A673 (cell line): ENCODE measurements around the gene COMT. TPM values are rescaled to one million over a fixed set of nuclear protein-coding genes. Genes with fewer than 3 reads are reported as not detected.

Experiments
- BruUV-seq: library from RNA; stranded (reverse); fragments of 400-500 nt; replicated peaks from 2 replicates; lab custom pipeline; 2021; lab: Mats Ljungman, UMichigan
- CTCF ChIA-PET: fragments of 300-600 bp; sonication (Branson Sonifier 250); formaldehyde crosslinking; loops from one replicate; lab custom pipeline; 2022; ENCODE audit warnings: antibody characterized with exemption; lab: Charles Lee
- POLR2A ChIA-PET: fragments of 300-600 bp; sonication (Branson Sonifier 250); formaldehyde crosslinking; loops from one replicate; lab custom pipeline; 2022; ENCODE audit warnings: antibody characterized with exemption; ENCODE audit not compliant: low non-redundant PET; lab: Charles Lee
- DNase-seq: peaks from one replicate; pipeline ENCODE4 v3.0.0-alpha.2; 2015; ENCODE audit warnings: low spot score
- H3K27ac ChIP-seq: fragments of 200-600 bp; sonication (generic); 2 replicates; pipeline ENCODE4 v1.5.1; 2016; ENCODE audit warnings: mixed run types, low read depth, mild to moderate bottlenecking, mixed read lengths, antibody characterized with exemption, low read length; ENCODE audit not compliant: poor library complexity, severe bottlenecking
- H3K27me3 ChIP-seq: fragments of 200-600 bp; sonication (generic); replicated peaks from 2 replicates; pipeline ENCODE4 v1.6.1; 2017; ENCODE audit warnings: mixed run types, low read depth, mild to moderate bottlenecking, mixed read lengths, antibody characterized with exemption, low read length; ENCODE audit not compliant: insufficient read depth, poor library complexity
- H3K36me3 ChIP-seq: fragments of 200-600 bp; sonication (generic); 2 replicates; pipeline ENCODE4 v1.6.1; 2016; ENCODE audit warnings: mixed run types, mild to moderate bottlenecking, mixed read lengths, antibody characterized with exemption, low read length; ENCODE audit not compliant: insufficient read depth, poor library complexity, severe bottlenecking
- H3K4me1 ChIP-seq: fragments of 200-600 bp; sonication (generic); 2 replicates; pipeline ENCODE4 v1.6.1; 2017; ENCODE audit warnings: mixed run types, mild to moderate bottlenecking, mixed read lengths, antibody characterized with exemption, low read length; ENCODE audit not compliant: insufficient read depth, poor library complexity, severe bottlenecking
- H3K4me3 ChIP-seq: fragments of 200-600 bp; sonication (generic); 2 replicates; pipeline ENCODE4 v1.5.1; 2016; ENCODE audit warnings: low read depth, mixed run types, mild to moderate bottlenecking, mixed read lengths, low read length; ENCODE audit not compliant: poor library complexity, severe bottlenecking
- H3K9me3 ChIP-seq: fragments of 200-600 bp; sonication (generic); 2 replicates; pipeline ENCODE4 v1.6.1; 2016; ENCODE audit warnings: mixed run types, low read depth, mild to moderate bottlenecking, mixed read lengths, antibody characterized with exemption, low read length; ENCODE audit not compliant: poor library complexity, severe bottlenecking
- CTCF ChIP-seq: fragments of 300-800, 200-600 bp; sonication (generic); conservative IDR thresholded peaks from 2 replicates; pipeline ENCODE4 v1.5.1; 2017; ENCODE audit warnings: low read depth, mild to moderate bottlenecking, antibody characterized with exemption, low read length, moderate library complexity, mixed read lengths
- EZH2 ChIP-seq: fragments of 200-600 bp; sonication (generic); IDR thresholded peaks from 2 replicates; pipeline ENCODE4 v1.6.1; 2017; ENCODE audit warnings: borderline replicate concordance, low read depth, mild to moderate bottlenecking, mixed read lengths, antibody characterized with exemption, low read length; ENCODE audit not compliant: poor library complexity, severe bottlenecking
- intact Hi-C: fragments of 100-400 bp; cut with micrococcal nuclease; formaldehyde crosslinking; loops from one replicate; pipeline ENCODE4 v1.10.0; 2022; ENCODE audit not compliant: unreplicated experiment
- total RNA-seq: library from RNA; stranded (reverse); gene quantifications from 2 replicates; pipeline ENCODE4 v1.2.3, GENCODE V29; 2021

Gene COMT
- total RNA-seq, 1 experiment from 2014 or later: 87.8 TPM

GRCh38 chr22:19915287-19915954 lies 26.2 kb upstream of the COMT start:
- Histone ChIP-seq H3K4me1 (no peaks in the 10 kb centered on the region), H3K9me3 (no peaks in the 10 kb centered on the region), H3K36me3 (peaks cover 13% of the 10 kb centered on the region), H3K4me3 (no peak overlapping the region), H3K27ac (no peak overlapping the region), H3K27me3 (no peaks in the 10 kb centered on the region)
- TF ChIP-seq CTCF (no peak), EZH2 (no peak)
- ChIA-PET CTCF (interaction anchor here (1.2 kb wide), 1 partner anchor 185 kb away, joined by 3 read pairs; no protein-coding TSS in a partner anchor), POLR2A (no interaction called here)
- intact Hi-C loops: no loop called here
- no peak for DNase-seq
- no TSS peak for BruUV-seq

GRCh38 chr22:19916006-19916405 lies 25.6 kb upstream of the COMT start:
- intact Hi-C loops: no loop called here
- Histone ChIP-seq H3K36me3 (peaks cover 13% of the 10 kb centered on the region), H3K27me3 (no peaks in the 10 kb centered on the region), H3K4me3 (no peak overlapping the region), H3K4me1 (no peaks in the 10 kb centered on the region), H3K9me3 (no peaks in the 10 kb centered on the region), H3K27ac (no peak overlapping the region)
- CTCF ChIA-PET: interaction anchor here (1.2 kb wide), 1 partner anchor 185 kb away, joined by 3 read pairs; no protein-coding TSS in a partner anchor
- DNase-seq: no peak
- TF ChIP-seq EZH2 (no peak), CTCF (no peak)
- POLR2A ChIA-PET: no interaction called here
- BruUV-seq: no TSS peak

GRCh38 chr22:19916941-19917340 lies 24.6 kb upstream of the COMT start:
- intact Hi-C loops: no loop called here
- Histone ChIP-seq H3K27ac (no peak overlapping the region), H3K9me3 (no peaks in the 10 kb centered on the region), H3K27me3 (no peaks in the 10 kb centered on the region), H3K4me1 (no peaks in the 10 kb centered on the region), H3K36me3 (peaks cover 13% of the 10 kb centered on the region), H3K4me3 (no peak overlapping the region)
- ChIA-PET POLR2A (no interaction called here), CTCF (interaction anchor here (0.7 kb wide), 1 partner anchor 26 kb away, joined by 5 read pairs; no protein-coding TSS in a partner anchor)
- no TSS peak for BruUV-seq
- no peak for TF ChIP-seq EZH2
- no peak for TF ChIP-seq CTCF
- no peak for DNase-seq
